GM12874 (cell line): Measurements from ENCODE around the gene PPHLN1.

Experiments used
- CTCF ChIP-seq: IDR thresholded peaks from 2 replicates; pipeline ENCODE4 v1.5.1; 2011; ENCODE audit warnings: low read depth, mild to moderate bottlenecking, control low read depth, low read length, moderate library complexity; ENCODE audit not compliant: insufficient read depth

The PPHLN1 gene

GRCh38 chr12:42298887-42299286 is 27.1 kb upstream of the PPHLN1 start:
- TF ChIP-seq CTCF = no peak

GRCh38 chr12:42299392-42300308 is 26.3 kb upstream of the PPHLN1 start:
- TF ChIP-seq CTCF = no peak

GRCh38 chr12:42306297-42306696 is 19.7 kb upstream of the PPHLN1 start:
- TF ChIP-seq CTCF = no peak

GRCh38 chr12:42308390-42308789 is 17.6 kb upstream of the PPHLN1 start:
- TF ChIP-seq CTCF = no peak

GRCh38 chr12:42309996-42310395 is 16.0 kb upstream of the PPHLN1 start:
- TF ChIP-seq CTCF = no peak

- TF ChIP-seq CTCF = no peak
Observed at GRCh38 chr12:42315108-42315507, 10.9 kb upstream of the PPHLN1 start.

- TF ChIP-seq CTCF = no peak
Observed at GRCh38 chr12:42320796-42321195, 5.2 kb upstream of the PPHLN1 start.
